ENCODE data around the gene CREM.

Gene CREM

DNA sequence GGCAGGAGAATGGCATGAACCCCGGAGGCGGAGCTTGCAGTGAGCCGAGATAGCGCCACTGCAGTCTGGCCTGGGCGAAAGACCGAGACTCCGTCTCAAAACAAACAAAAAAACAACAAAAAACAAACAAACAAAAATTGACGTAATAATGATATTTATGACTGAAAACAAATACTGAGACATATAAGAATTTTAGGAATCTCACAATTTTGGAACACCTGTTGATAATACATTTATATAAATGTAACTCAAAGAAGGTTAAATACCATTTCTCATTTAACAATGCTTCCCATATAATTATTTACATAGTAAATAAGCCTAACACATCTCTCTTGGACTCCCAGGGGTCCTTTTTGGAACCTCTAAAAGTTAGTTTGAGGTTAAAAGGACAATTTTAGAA lies 107.4 kb downstream of the CREM start:
- Histone ChIP-seq H3K27ac (ENCODE audit: low read depth, low read length, severe bottlenecking) (no peak overlapping the region), H3K4me3 (ENCODE audit: extremely low read depth, insufficient read depth, low read length, poor library complexity, severe bottlenecking) (no peak overlapping the region), H3K36me3 (ENCODE audit: control insufficient read depth, insufficient read depth, low read length) (no peaks in the 10 kb centered on the region), H3K4me1 (ENCODE audit: control insufficient read depth, insufficient read depth, low read length, poor library complexity, severe bottlenecking) (peaks cover 4% of the 10 kb centered on the region), H3K9me3 (ENCODE audit: control insufficient read depth, low read length) (no peaks in the 10 kb centered on the region)
- WGBS, 2 experiments (ENCODE audit: insufficient coverage in 2 of 2): 80% methylated on average over 1 of the region's 8 CpGs; no CpG with 5 or more reads in 1 of the 2 experiments

DNA sequence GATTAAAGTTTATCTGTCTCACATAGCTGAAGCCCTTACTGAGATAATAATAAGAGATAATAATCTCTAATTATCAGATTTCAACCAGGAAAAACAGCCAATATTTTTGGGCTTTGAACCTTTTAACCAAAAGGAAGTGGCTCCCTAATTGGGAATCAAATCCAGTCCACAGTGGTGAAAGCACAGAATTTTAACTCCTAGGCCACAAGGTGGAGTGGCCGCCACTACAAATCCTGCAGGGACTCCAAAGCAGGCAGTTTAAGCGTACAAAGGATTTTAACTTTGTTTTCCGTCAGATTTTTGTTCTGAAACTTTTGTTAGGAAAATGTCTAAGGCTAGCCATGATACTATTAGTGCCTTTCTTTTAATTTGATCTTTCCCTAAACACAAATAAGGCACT lies 110.1 kb downstream of the CREM start:
- H3K4me3 ChIP-seq (ENCODE audit: extremely low read depth, insufficient read depth, low read length, poor library complexity, severe bottlenecking): no peak overlapping the region
- no peaks in the 10 kb centered on the region for H3K36me3 ChIP-seq (ENCODE audit: control insufficient read depth, insufficient read depth, low read length)
- H3K9me3 ChIP-seq (ENCODE audit: control insufficient read depth, low read length): no peaks in the 10 kb centered on the region
- peaks cover 4% of the 10 kb centered on the region for H3K4me1 ChIP-seq (ENCODE audit: control insufficient read depth, insufficient read depth, low read length, poor library complexity, severe bottlenecking)
- H3K27ac ChIP-seq (ENCODE audit: low read depth, low read length, severe bottlenecking): no peak overlapping the region
- 29 to 60% methylated on average over 1 of the region's 3 CpGs for WGBS, 2 experiments (ENCODE audit: insufficient coverage in 2 of 2)

DNA sequence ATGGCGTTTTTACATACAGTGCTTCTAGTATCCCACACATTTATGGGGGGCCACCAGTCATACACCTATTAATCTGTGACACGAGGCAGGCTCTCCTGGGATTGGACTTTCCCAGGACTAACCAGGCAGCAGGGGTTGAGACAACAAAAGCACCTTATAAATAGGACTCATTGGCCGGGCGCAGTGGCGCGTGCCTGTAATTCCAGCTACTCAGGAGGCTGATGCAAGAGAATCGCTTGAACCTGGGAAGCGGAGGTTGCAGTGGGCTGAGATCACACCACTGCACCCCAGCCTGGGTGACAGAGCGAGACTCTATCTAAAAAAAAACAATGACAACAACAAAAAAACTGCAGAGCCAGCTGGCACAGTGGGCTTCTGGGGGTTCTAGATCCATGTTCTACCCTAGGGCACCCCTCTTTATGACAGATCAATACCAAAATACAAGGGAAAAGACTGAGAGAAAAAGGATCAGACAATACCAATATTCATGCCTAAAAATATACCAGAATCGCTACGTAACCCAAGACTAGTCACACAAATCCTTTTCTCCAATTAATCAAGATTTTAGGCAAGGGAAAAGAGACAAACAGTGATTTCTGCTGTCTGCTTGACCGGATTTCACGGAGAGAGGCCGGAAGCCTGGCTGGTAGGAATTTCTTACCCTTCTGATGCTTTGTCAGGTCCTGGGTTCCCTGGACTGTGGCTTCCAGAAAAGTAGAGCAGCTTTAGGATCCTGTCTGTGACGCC lies 111.3 kb downstream of the CREM start:
- peaks cover 4% of the 10 kb centered on the region for H3K4me1 ChIP-seq (ENCODE audit: control insufficient read depth, insufficient read depth, low read length, poor library complexity, severe bottlenecking)
- 95% methylated on average over 10 to 13 of the region's 15 CpGs for WGBS, 2 experiments (ENCODE audit: insufficient coverage in 2 of 2)

GRCh38 chr10:35244549-35244948 lies 117.9 kb downstream of the CREM start:
- Histone ChIP-seq H3K4me1 (ENCODE audit: control insufficient read depth, insufficient read depth, low read length, poor library complexity, severe bottlenecking) (no peaks in the 10 kb centered on the region), H3K4me3 (ENCODE audit: extremely low read depth, insufficient read depth, low read length, poor library complexity, severe bottlenecking) (no peak overlapping the region), H3K27ac (ENCODE audit: low read depth, low read length, severe bottlenecking) (no peak overlapping the region), H3K9me3 (ENCODE audit: control insufficient read depth, low read length) (no peaks in the 10 kb centered on the region), H3K36me3 (ENCODE audit: control insufficient read depth, insufficient read depth, low read length) (no peaks in the 10 kb centered on the region)
- WGBS, 2 experiments (ENCODE audit: insufficient coverage in 2 of 2): 73 to 80% methylated on average over 1 of the region's 2 CpGs

More for the DNA sequence above, 111.3 kb downstream of the CREM start:
- Histone ChIP-seq H3K36me3 (ENCODE audit: control insufficient read depth, insufficient read depth, low read length) (no peaks in the 10 kb centered on the region), H3K27ac (ENCODE audit: low read depth, low read length, severe bottlenecking) (no peak overlapping the region), H3K4me3 (ENCODE audit: extremely low read depth, insufficient read depth, low read length, poor library complexity, severe bottlenecking) (no peak overlapping the region), H3K9me3 (ENCODE audit: control insufficient read depth, low read length) (no peaks in the 10 kb centered on the region)

GRCh38 chr10:35246770-35247343 lies 120.2 kb downstream of the CREM start:
- H3K4me3 ChIP-seq (ENCODE audit: extremely low read depth, insufficient read depth, low read length, poor library complexity, severe bottlenecking): no peak overlapping the region
- no peaks in the 10 kb centered on the region for H3K4me1 ChIP-seq (ENCODE audit: control insufficient read depth, insufficient read depth, low read length, poor library complexity, severe bottlenecking)
- no peak overlapping the region for H3K27ac ChIP-seq (ENCODE audit: low read depth, low read length, severe bottlenecking)
- H3K36me3 ChIP-seq (ENCODE audit: control insufficient read depth, insufficient read depth, low read length): no peaks in the 10 kb centered on the region
- no peaks in the 10 kb centered on the region for H3K9me3 ChIP-seq (ENCODE audit: control insufficient read depth, low read length)
- WGBS, 2 experiments (ENCODE audit: insufficient coverage in 2 of 2): 91 to 97% methylated on average over 6 to 7 of the region's 8 CpGs

GRCh38 chr10:35251373-35252100 lies 124.9 kb downstream of the CREM start:
- WGBS, 2 experiments (ENCODE audit: insufficient coverage in 2 of 2): 100% methylated on average over 3 of the region's 6 CpGs; no CpG with 5 or more reads in 1 of the 2 experiments
- H3K27ac ChIP-seq (ENCODE audit: low read depth, low read length, severe bottlenecking): no peak overlapping the region
- no peak overlapping the region for H3K4me3 ChIP-seq (ENCODE audit: extremely low read depth, insufficient read depth, low read length, poor library complexity, severe bottlenecking)
- no peaks in the 10 kb centered on the region for H3K4me1 ChIP-seq (ENCODE audit: control insufficient read depth, insufficient read depth, low read length, poor library complexity, severe bottlenecking)
- no peaks in the 10 kb centered on the region for H3K36me3 ChIP-seq (ENCODE audit: control insufficient read depth, insufficient read depth, low read length)
- no peaks in the 10 kb centered on the region for H3K9me3 ChIP-seq (ENCODE audit: control insufficient read depth, low read length)

GRCh38 chr10:35257057-35257983 lies 130.7 kb downstream of the CREM start:
- Histone ChIP-seq H3K4me1 (ENCODE audit: control insufficient read depth, insufficient read depth, low read length, poor library complexity, severe bottlenecking) (peaks cover 9% of the 10 kb centered on the region), H3K27ac (ENCODE audit: low read depth, low read length, severe bottlenecking) (no peak overlapping the region), H3K9me3 (ENCODE audit: control insufficient read depth, low read length) (peaks cover 9% of the 10 kb centered on the region), H3K36me3 (ENCODE audit: control insufficient read depth, insufficient read depth, low read length) (no peaks in the 10 kb centered on the region), H3K4me3 (ENCODE audit: extremely low read depth, insufficient read depth, low read length, poor library complexity, severe bottlenecking) (no peak overlapping the region)
- 71 to 92% methylated on average over 2 of the region's 3 CpGs for whole genome bisulfite sequencing, 2 experiments (ENCODE audit: insufficient coverage in 2 of 2)

- Histone ChIP-seq H3K27ac (ENCODE audit: low read depth, low read length, severe bottlenecking) (peak overlapping the region; percentile 37), H3K4me1 (ENCODE audit: control insufficient read depth, insufficient read depth, low read length, poor library complexity, severe bottlenecking) (peaks cover 9% of the 10 kb centered on the region), H3K36me3 (ENCODE audit: control insufficient read depth, insufficient read depth, low read length) (no peaks in the 10 kb centered on the region), H3K4me3 (ENCODE audit: extremely low read depth, insufficient read depth, low read length, poor library complexity, severe bottlenecking) (no peak overlapping the region), H3K9me3 (ENCODE audit: control insufficient read depth, low read length) (peaks cover 9% of the 10 kb centered on the region)
- WGBS, 2 experiments (ENCODE audit: insufficient coverage in 2 of 2): 61 to 68% methylated on average over 2 to 3 of the region's 3 CpGs
Measured at GRCh38 chr10:35259769-35260397, 133.2 kb downstream of the CREM start.

DNA sequence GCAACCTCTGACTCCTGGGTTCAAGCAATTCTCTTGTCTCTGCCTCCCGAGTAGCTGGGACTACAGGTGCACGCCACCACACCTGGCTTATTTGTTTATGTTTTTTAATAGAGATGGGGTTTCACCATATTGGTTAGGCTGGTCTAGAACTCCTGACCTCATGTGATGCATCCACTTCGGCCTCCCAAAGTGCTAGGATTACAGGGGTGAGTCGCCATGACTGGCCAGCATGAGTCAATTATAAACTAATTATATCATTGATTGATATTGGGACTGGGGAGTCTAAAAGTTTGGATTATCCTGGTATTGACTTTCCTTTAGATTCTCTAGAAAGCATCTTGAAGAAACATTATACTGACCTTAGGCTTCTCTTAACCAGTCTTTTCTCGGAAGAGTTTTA lies 135.8 kb downstream of the CREM start:
- WGBS, 2 experiments (ENCODE audit: insufficient coverage in 2 of 2): 87 to 100% methylated on average over 1 to 3 of the region's 5 CpGs
- peaks cover 9% of the 10 kb centered on the region for H3K4me1 ChIP-seq (ENCODE audit: control insufficient read depth, insufficient read depth, low read length, poor library complexity, severe bottlenecking)
- no peak overlapping the region for H3K4me3 ChIP-seq (ENCODE audit: extremely low read depth, insufficient read depth, low read length, poor library complexity, severe bottlenecking)
- H3K36me3 ChIP-seq (ENCODE audit: control insufficient read depth, insufficient read depth, low read length): no peaks in the 10 kb centered on the region
- peaks cover 6% of the 10 kb centered on the region for H3K9me3 ChIP-seq (ENCODE audit: control insufficient read depth, low read length)
- no peak overlapping the region for H3K27ac ChIP-seq (ENCODE audit: low read depth, low read length, severe bottlenecking)

Measured in mesodermal cell (in vitro differentiated cells).